HG02870 (cell line): ENCODE measurements around the gene GCN1.

Source experiments
- ATAC-seq: cut with Tn5 transposase; IDR thresholded peaks from one replicate; pipeline ENCODE4 v1.9.1; 2021; ENCODE audit warnings: mild to moderate bottlenecking, moderate library complexity; ENCODE audit not compliant: unreplicated experiment

GCN1 gene

DNA sequence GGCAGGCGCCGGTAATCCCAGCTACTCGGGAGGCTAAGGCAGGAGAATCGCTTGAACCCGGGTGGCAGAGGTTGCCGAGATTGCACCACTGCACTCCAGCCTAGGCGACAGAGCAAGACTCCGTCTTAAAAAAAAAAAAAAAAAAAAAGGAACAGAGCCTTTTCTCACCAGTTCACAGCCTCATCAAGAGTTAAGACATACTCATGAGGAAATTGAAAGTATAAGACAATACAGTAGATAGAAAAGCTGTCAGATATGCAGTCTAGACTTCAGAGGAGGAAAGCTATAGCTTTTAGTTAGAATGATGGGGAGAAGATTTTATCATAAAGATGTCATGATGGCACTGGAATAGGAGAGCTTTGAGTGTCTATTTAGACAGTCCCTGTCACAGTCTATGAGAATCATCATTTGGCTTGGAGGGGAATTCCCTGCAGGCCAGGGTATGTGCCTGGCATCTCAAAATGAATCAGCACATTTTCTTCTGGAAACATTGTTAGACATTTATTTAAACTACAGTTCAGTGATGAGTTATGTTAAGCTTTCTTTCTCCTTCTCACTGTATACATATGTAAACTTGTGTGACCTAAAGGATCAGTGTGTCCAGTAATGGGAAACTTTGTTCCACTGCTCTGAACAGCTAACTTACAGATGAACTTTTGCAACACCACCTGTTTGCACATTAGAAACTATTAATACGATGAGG lies 75.1 kb downstream of the GCN1 start:
- peak; percentile 28 for ATAC-seq

DNA sequence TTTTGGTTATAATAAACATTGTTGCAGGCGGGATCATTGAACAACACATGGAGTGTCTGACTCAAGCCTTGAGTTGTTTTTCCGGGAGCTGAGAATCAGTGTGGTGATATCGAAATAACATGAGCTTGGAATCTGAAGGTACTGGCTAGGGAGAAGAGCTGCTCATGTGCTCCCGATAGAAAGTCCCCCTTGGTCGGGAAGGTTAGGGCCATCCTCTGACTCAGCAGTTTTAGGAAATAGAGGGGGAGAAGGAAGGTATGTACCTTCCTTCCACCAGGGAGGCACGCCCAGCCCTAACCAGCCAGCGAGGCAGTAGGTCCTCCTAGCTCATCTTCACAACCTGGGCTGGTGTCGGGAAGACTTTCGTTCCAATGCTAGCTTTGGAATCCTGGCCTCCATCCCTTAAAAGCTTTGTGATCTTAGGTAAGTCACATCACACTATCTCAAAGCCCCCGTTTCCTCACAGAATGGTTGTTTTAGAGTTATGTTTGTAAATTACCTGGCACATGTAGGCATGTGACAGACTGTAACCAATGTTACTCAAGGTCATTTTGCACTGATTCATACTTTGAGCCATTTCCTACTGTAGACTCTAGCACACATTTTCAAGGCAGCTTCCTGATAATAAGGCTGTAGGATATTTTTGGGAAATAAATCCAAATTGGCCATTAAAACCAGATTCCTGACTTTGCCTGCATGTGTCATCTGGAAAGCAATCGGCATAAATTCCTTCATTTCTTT lies 76.0 kb downstream of the GCN1 start:
- ATAC-seq = no peak

DNA sequence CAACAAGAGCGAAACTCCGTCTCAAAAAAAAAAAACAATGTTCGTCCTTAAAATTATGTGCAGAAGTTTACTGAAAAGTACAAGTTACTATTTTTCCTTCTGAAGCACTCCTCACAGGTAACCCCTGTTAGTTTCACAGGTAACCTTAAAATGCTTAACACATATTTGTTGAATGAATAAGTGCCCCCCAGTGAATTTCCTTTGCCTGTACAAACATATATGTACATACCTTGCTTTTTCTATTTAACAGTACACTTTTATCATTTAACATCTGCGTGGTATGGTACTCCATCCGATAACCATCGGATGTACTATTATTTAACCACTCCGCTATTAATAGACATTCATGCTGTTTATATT lies 76.6 kb downstream of the GCN1 start:
- ATAC-seq = no peak

DNA sequence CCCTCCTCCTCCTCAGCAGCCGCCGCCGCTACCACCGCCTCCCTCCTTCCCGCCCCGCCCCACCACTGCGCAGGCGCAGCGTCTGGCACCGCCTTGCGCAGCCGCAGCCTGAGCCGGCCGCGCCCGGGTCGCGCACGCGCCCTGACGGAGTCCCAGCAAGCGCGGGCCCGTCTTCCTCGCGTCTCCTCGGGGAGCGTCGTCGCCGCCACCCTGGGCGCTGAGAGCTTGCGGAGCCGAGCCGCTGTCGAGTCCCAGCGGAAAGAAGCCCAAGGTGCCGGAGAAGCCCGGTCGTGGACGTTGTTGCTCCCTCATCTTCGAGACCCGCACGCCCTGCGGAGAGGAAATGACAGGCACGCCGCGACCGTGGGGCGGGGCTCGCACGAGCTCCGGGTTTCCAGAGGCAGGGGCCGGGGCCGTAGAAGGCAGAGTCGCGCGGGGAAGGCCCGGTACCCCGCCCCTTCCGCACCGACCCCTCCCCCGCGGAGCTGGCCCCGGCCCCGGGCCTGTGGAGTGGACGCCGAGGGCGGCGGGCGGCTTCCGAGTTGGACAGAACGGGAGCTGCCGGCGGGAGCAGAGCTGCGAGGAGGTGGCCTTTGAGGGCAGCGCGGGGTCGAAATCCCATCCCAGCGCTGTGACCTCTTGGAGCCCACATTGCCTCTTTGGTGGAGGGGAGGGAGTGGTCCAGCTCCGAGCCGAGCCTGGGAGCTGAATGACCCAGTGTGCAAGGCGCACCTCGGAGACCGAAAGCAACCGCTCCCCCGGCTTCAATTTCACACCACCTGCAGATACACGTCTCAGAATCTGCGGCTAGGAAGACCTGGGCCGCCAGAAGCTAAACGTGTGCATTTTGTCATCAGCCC lies 77.5 kb downstream of the GCN1 start:
- ATAC-seq = peak; percentile 35

DNA sequence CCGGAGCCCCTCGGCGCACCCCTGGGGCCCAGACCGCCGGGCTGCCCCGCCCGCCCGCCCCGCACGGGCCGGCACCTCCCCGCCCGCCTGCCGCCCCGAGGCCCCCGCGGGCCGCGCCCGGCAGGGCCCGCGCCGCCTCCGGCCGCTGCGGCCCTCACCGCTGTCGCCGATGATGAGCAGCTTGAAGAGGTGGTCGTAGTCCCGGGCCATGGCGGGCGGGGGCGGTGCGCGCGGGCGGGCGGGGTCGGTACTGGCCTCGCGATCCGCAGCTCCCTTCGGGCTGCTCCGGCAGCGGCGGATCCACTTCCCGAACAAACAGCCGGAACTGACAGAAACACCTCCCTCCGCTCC lies 78.1 kb downstream of the GCN1 start, which contains the start of gene RAB35:
Gene RAB35, minus strand, starts transcription at position 313 of the 351 bp plus-strand sequence. Its CDS starts 103 bp downstream, at position 210.
- no peak for ATAC-seq

DNA sequence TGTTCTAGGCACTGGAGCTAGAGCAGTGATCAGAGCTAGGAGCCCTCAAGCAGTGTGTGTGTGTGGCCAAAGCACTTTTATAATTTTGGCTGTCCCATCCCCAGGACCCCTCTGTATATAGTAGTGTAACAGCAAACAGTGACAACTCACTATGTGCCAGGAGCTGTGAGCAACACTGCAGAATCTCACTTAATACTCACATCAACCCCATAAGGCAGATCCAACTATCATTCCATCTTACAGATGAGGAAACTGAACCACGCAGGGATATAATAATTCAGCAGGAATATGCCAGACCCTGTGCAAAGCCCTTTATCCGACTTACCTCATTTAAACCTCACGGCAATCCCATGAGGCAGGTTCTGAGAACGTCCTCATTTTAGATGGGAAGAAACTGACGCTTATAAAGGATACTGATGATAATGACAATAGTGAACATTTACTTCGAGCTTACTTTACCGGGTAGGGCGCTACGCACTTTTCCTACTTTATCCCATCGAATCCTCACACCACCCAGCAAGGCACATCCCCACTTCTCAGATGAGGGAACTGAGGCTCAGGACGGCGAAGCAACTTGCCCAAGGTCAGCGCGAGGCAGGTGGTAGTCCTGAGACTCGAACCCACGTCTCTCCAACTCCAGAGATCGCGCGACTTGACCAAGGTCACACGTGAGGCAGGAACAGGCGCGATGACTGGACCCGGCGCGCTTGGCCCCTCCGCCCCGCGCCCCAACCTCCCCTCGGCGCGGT lies 78.6 kb downstream of the GCN1 start:
- ATAC-seq = no peak

DNA sequence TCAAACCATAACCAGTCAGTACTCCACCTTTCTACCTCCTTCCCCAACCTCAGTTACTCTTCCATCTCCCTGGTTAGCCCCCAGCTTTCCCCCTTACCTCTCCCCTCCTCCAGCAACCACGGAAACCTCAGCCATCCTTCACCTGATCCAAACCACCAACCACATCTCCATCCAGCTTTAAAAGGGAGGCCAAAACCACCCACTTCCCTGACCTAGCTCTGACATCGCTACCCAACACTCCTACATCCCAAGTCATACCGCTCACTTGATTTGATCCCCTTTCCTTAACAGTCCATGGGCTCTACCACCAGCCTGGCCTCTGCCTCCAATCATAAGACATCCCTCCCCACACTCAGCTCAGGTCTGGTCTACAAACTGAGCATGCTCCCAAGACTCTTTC lies 79.4 kb downstream of the GCN1 start:
- ATAC-seq = no peak

DNA sequence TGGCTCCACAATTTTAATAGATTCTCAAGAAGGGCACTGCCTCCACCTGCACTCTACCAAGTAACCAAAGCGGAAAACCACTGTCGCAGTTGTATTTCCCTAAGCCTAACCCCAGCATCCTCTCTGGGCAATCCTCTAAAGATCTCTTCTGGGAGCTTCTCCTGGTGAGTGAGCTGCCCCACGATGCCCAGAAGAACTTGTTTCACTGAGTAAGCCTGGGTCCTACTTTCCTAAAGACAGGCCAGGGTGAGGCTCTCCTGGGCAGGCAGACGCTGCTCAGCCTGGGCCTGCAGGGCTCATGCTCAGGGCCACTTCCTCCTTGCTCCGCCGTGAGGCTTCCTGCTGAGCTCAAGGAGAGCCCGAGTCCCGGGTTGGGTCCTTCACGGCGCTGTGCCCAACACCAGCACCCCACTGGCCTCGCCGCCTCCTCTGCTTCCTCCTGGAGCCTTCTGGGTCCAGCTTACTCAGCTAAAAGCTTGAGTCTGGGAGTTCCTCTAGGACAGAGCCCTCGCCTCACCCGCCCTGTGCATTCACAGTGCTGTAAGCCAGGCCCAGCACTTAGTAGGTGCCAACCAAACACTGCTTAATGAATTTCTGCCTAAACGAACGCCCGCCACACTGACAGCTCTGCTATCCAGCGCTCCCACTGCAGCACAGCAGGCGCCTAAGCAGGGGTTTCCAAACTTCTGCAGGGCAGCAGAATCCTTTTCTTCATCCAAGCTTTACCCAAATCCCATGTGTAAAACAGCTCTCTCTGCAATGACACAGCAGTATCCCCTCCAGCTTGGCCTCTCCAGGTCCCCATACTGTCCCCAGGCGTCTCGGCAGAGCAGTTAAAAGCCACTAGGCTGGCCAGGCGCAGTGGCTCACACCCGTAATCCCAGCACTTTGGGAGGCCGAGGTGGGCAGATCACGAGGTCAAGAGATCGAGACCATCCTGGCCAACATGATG lies 83.7 kb downstream of the GCN1 start:
- ATAC-seq = peak; percentile 57

DNA sequence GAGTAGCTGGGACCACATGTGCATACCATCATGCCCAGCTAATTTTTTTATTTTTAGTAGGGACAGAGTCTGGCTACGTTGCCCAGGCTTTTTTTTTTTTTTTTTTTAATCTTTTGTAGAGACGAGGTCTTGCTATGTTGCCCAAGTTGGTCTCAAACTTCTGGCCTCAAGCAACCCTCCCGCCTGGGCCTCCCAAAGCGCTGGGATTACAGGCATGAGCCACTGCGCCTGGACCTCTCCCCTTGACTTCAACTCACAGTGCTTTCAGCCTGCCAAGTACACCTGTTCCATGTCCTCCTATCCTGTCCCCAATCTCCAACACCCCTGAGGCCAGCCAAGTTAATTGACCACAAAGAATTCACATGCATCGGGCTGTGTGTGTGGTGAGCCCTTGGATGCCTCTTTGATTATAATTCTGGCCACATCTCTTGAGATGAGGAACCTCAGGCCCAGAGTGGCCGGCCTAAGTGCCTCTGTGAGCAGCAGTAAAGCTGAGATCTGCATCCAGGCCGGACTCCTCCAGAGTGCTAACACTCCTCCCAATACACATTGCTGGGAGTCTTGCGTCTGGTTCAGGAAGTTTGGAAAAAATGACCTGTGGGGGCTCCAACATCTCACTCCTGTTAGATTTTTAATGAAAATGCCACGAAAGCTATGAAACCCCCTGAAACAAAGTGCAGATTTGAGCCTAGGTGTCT lies 84.8 kb downstream of the GCN1 start:
- no peak for ATAC-seq

DNA sequence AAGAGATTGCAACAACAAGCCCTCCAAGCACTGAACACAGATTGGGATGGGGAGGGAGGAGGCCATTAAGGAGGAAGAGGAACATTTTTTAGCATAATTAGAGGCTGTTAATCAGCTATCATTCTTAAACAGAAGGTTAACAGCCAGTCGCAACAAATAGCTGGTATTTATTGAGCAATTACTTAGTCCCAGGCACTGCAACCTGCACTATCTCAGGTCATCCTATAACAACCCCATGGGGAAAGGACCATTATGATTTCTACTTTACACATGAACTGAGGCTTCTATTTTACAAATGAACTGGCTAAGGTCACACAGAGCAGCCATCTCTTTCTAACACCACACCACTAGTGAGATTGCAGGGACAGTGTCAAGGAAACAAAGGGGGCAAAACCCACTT lies 88.4 kb downstream of the GCN1 start:
- no peak for ATAC-seq

DNA sequence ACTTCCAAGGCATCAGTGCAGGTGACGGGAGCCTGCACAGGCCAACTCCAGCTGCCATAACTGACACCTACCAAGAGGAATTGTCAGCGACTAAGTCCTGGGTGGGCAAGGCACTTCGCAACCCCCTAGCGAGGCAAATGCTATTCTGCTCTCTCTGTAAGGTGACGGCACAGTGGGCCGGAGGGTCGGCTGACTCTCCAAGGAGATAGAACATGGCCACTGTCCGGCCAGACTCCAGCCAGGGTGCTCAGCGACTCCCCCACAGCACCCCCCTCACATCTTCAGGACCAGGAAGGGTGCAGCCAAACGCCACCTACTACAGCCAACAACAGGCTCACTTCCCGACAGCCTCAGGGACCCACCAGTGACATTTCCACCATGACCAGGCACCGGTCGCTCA lies 91.1 kb downstream of the GCN1 start:
- ATAC-seq = no peak

DNA sequence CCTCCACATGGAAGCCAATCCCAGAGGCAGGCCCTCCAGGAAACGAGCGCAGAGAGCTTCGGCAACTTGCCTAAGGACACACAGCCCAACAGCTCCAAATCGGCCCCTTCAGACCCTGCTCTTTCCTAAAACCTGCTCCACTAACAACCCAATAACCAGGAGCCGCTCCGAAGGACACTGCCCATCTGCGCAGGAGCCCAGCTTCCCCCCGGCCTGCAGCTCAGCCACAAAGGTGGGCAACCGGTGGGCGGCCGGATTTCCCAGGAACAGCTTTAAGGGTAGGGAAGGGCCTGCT lies 91.5 kb downstream of the GCN1 start:
- no peak for ATAC-seq

DNA sequence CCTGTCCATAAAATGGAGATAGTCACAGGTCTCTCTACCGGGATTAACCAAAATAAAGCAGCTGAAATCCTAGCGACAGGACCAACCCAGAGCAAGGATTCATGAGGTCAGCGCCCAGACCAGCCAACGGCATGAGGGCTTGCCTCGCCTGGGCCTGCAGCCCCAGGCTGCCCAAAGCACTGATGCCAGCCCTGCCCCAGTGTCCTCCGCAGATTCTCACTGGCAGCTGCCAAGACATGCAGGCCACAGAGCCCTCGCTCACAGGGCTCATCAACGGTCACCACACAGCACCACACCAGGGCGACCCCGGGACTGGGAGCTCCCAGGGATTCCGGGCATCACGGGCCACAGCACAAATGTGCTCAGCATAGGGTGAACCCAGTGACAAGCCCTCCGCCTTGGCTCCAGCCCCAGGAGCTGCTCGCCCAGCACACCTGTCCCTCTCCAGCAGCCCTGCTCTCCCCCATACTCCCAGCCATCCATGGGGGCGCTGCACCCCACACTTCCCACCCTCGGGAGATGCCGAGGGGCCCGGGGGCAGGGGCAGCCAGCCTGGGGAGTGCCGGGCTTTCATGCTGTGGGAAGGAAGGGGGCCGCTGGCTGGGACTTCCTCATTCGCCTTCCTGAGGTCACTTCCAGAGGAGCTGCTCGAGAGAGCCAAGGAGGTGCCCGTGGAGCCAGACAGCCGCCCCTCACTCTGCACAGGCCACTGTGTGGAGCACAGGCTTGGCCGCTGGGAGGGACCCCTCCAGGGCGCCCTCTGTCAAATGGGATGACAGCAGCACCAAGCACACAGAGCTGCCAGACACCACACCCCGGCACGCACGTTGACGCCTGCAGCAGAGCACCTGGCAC lies 92.1 kb downstream of the GCN1 start:
- ATAC-seq = no peak

DNA sequence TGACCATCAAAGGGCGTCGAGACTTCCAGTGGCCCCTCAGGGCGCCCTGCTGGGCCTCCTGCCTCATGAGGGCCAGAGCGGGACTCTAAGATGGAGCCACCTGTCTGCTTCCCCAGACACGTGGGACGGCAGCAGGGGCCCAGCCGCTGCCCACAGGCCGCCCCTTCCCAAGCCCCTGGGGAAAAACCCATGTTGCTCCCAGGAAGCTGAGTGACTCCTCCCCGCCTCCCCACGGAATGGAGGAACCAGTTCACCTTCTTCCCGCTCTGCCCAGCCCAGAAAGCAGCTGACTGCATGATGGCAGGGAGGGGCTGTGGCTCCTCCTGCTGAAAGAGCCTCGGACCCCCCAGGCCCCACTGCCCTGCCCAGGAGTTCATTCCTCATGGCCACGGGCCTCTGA lies 92.9 kb downstream of the GCN1 start:
- no peak for ATAC-seq

DNA sequence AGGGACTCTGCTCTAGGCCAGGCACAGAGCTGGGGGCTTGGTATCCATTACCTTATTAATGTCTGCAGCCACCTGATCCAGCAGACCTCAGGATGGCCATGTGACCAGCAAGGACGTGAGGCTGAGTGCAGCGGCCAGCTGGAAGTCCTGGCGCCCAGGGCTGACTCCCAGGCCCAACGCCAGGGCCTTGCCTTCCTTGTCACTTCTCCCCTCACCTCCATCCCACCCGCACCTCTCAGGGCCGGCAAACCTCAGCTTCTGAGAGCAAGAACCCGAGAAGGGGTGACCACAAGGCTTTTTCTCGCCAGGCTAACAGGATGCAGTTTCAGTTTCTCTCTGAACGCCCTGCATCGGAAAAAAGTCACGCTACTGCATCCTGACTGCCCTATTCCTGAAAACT lies 93.3 kb downstream of the GCN1 start:
- no peak for ATAC-seq

DNA sequence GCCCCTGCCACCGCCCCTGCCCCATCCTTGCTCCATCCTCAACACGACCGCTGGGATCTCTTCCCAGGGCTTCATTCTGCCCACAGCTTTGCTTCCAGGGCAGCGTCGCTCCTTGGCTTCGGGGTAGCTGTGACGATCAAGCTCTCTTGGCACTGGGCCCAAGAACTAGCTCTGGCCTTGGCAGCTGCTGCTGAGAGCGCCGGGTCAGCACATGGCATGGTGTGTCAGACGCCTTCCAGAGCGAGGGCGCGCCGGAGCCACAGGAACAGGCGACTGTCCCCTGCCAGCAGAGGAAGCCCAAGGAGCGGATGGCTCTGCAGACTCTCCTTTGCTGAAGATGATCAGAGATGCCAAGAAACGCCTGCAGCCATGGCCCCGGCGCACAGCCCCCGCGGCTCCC lies 93.9 kb downstream of the GCN1 start:
- no peak for ATAC-seq

DNA sequence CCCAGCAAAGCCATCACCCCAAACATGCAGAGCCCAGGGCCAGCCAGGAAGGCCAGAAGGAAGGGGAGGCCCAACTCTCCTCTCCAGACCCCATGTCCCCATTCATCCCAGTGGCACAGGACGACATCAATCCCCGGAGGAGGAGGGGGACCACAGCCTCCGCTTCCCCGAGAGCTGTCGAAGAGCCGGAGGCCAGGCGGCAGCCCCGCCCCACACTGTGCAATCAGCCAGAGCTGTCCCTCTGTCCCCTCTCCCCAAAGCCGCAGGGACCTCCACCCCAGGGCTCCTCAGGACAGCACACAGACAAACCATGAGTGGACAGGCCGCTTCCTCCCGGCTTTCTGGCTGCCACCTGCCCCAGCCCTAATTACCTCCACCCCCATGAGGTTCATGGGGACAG lies 94.8 kb downstream of the GCN1 start:
- ATAC-seq = no peak

DNA sequence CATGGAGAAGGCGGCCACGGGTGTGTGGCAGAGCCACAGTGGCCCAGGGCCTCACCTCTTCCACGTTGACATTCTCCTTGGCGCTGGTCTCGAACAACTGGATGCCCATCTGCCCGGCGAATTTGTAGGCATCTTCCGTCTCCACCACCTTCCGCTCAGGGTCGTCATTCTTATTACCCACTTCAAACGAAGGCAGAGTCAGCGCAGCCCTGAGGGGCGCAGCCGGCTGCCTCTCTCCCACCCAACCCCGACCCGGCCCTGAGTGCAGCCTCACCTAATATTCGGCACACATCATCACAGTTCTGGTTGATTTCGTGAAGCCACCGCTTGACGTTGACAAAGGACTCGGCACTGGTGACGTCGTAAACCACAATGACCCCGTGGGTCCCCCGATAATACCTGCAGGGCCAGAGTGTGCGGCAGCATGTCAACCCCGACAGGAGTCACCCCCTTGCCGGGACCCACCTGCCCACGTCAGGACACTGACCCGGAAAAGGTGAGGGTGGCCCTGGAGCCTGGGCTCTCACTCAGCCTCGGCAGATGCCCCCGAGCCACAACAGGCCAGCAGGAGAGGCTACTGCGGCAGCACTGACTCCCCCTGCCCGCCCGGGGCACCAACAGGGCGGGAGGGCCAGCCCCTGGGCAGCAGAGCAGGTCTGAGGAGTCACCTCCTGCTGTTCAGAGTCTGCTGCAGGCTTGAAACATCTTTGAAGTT lies 95.6 kb downstream of the GCN1 start:
- no peak for ATAC-seq
